COLO668 (cell line): ENCODE measurements around the gene TSG101.

ENCODE experiments used
- DNase-seq: peaks from one replicate; lab custom pipeline; 2025; ENCODE audit not compliant: unreplicated experiment; lab: John Stamatoyannopoulos, UW

The TSG101 gene

DNA sequence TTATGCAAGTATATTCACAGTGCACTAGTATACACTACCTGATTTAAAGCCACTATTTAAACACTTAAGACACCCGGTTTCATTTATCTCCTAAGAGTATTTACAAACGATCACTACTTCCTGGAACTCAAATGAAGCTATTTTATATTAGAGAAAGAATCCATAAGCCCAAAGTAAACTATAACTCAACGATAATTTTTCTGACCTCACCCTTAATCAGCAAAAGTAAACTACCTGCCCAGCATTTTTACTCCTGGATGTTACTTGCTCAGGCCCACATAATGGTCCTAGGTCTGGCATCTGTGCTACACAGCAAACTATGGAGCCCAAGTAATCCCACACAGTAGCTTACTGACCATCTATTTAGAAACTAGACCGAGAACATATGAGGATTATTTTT, 33.4 kb downstream of the TSG101 start:
- DNase-seq: no peak

DNA sequence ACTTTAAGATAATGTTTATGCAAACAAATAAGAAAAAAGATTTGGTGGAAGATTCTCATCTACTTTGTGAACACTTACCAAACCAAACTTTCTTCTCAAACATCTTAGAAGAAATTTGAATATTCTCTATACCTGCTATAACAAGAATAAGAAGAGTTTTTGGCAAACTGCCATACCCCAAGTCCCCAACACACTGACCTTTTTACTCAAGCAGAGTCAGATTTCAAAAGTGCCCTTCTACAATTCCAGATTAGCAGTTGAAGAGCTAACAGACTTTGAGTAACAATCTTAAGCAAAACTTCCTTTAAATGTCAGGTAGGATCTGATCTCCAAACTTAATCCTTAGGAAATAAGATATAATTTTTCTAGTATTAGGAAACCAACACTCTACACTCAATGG, 33.9 kb downstream of the TSG101 start:
- no peak for DNase-seq

DNA sequence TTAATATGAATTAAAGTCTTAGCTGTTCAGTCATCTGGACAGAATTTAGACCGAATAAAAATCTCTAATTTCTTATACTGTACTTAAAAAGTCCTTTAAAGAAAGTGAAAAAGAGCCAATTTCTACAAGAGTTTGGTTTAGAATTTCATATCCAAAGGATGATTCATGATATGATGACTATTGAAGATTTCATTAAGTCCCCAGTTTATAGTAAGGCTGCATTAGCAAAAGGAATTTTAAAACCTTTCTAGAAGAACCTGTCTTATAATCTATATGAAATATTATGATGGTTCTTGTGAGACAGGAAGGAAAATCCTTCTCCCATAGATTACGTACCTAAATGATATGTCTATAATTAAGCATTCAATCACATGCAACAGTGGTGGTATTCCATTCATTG, 34.8 kb downstream of the TSG101 start:
- DNase-seq: no peak

DNA sequence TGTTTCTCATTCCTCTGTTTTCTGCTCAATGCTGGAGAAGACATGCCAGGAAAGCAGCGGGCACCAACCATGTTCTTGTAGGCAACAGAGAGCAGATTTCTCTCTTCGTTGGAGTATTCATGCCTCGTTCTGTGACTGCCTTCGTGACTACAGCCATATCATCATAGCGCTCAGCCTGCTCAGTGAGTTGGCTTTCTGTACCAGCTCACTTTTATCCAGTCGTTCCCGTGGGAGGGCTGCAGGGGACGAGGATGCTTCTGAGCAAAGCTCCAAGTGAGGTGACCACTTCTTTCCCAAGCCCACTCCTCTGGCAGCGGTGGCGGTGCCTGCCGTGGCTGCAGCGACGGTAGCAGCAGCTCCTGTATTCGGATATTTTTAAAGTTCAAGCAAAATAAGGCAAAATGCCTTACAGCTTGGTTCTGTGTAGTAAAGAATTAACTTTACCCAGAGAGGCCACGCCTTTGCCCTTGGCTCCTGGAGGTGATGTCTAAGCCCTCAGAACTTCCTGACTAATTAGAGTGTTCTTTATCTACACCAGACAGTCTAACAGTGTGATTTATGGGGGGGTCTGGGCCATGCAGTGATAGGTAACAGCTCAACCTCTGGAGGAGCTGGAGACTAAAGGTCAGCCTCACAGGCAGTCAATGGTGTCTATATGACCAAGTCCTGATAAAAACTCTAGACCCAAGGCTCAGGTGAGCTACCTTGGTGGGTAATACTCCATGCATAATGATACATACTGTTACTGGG, 35.8 kb downstream of the TSG101 start:
- DNase-seq: no peak

DNA sequence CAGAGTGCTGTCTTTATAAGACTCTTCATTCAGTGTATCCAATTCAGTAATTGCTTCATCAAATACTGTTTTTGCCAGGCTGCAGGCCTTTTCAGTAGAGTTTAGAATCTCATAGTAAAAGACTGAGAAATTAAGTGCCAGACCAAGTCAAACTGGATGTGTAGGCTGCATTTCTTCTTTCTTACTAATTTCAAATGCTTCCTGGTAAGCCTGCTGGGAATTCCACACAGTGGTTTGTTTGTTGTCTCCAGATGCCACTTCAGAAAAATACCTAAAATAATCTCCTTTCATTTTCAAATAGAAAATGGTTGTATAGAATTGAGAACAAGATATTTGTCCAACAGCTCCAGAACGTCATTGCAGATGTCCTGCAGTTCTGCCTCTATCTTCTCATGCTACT, 36.4 kb downstream of the TSG101 start:
- no peak for DNase-seq

DNA sequence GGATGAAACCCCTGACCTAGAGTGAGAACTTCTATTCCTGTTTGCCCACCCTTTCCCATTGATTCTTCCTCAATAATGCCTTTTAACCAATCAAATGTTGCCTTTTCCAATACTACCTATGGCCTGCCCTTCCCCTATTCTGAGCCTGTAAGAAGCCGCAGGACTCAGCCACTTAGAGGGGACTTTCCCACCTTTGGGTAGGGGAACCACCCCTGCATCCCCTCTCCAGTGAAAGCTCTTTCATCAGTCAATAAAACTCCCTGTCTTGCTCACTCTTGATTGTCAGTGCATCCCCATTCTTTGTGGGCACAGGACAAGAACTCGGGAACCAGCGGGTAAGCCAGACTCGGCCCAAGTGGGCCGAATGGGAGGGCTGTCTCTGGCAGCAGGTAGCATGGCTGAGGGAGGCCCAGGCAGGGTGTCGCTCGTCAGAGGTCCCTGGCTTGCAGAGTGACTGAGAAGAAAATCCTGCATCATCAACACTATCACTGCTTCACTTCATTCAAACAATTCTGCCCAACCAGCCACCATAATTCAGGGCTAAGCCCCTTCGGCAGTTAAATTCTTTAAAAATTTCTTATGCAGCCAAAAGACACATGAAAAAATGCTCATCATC, 40.7 kb downstream of the TSG101 start:
- DNase-seq: no peak

GRCh38 chr11:18479063-18479462, 47.7 kb downstream of the TSG101 start:
- DNase-seq: no peak

GRCh38 chr11:18472587-18472986, 54.2 kb downstream of the TSG101 start:
- DNase-seq: no peak

DNA sequence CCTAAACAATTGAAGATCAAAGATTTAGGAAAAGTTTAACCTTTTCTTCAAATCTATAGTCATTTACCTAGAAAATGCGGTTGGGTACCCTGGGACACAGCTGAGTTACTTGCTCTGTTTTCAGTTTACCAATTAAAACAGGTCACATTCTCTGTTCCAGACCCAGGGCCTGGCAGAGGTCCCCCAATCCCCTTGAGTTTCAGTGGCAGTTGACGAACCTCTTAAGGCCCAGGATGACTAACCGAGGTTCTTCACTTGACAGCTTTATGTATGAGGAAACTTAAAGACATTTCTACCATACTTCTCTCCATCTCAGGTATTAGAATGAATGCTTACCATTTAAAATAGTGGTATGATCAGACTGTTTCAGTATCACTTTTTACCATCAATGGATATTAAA, 54.7 kb downstream of the TSG101 start:
- DNase-seq: no peak

- no peak for DNase-seq
These were observed 57.8 kb downstream of the TSG101 start for GRCh38 chr11:18468961-18469360.

DNA sequence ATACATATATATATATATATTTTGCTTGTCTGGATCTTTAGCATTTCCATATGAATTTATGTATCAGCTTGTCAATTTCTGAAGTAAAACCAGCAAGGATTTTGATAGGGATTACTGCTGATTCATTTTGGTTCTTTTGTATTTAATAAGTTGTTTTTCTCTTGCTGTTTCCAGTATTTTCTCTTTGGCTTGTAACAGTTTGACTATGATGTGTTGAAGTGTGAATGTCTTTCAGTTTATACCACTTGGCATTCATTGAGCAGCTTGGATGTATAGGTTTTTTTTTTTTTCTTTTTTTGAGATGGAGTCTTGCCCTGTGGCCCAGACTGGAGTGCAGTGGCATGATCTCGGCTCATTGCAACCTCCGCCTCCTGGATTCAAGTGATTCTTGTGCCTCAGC, 58.7 kb downstream of the TSG101 start:
- DNase-seq: no peak

GRCh38 chr11:18466402-18466801, 60.3 kb downstream of the TSG101 start:
- DNase-seq: no peak

- no peak for DNase-seq
These were observed 63.3 kb downstream of the TSG101 start for GRCh38 chr11:18463439-18463838.

- DNase-seq: no peak
These were observed 64.8 kb downstream of the TSG101 start for GRCh38 chr11:18461909-18462308.

DNA sequence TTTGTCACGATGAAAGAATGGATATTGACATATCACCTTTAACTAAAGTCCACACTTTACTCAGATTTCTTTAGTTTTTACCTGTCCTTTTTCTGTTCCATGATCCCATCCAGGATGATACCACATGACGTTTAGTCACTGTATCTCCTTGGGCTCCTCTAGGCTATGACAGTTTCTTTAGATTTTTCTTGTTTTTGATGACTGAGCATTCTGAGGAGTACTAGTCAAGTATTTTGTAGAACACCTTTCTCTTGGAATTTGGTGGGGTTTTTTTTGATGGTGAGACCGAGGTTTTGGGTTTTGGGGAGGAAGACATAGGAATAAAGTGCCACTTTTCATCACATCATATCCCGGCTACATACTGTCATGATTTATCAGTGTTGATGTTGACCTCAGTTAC, 67.1 kb downstream of the TSG101 start:
- DNase-seq: no peak

DNA sequence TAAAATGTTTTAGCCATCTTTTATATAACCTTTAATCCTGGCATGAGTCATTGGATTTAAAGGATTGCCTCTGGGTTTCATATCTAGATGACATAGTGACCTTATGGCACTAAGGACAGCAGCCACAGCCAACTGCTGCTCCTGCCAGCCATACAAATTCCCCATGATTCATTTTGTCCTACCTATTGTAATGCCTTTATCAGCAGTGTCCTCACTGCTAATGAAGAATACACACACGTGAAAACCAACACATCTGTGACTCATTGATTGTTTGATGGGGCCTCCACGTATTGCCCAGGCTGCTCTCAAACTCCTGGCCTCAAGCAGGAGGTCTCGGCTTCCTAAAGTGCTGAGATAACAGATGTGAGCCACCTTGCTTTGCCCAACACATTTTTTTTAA, 69.3 kb downstream of the TSG101 start:
- DNase-seq: no peak

- DNase-seq: no peak
These were observed 70.9 kb downstream of the TSG101 start, which contains the start of gene LDHAL6A for GRCh38 chr11:18455686-18456372. Gene LDHAL6A (plus strand): TSS chr11:18455856. CDS start chr11:18456681, 825 bp downstream.

GRCh38 chr11:18452927-18453326, 73.8 kb downstream of the TSG101 start:
- no peak for DNase-seq

DNA sequence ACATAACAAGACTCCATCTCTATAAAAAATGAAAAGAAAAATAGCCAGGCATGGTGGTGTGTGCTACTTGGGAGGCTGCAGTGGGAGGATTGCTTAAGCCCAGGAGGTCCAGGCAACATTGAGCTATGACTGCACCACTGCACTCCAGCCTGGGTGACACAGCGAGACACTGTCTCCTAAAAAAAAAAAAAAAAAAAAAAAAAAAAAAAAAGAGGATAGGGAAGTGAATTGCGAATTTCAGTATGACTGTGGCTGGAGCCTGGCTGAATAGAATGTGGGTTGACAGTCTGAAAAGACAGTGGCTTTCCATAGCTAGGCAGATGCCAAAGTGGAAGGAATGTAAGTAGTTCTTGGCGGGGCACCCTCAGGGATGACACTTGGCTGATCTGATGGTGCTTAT, 77.5 kb downstream of the TSG101 start:
- no peak for DNase-seq

DNA sequence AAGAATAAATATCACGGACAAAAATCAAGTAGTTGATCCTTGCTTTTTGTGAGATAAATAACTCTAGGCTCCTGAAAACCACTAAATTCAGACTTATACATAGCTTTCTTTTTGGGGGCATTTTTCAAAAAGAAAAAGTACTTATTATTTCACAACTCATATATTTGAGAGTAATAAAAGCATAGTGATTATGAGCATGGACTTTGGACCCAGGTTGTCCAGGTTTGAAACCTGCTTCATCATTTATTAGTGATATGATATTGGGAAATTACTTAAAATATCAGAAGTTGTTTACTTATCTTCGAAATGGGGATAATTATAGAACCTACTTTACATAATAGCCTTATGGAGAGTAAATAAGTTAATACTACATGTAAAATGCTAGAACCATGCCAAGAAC, 88.1 kb downstream of the TSG101 start:
- DNase-seq: no peak
